SKM-1 treated with dmso at 0.1 percent for 144 hours (cell line): ENCODE measurements around the gene TIFAB.

Experiments
- DNase-seq: peaks from one replicate; lab custom pipeline; 2025; ENCODE audit not compliant: unreplicated experiment; lab: John Stamatoyannopoulos, UW

The TIFAB gene

GRCh38 chr5:135482381-135482933, 30.3 kb upstream of the TIFAB start:
- DNase-seq: peak; percentile 78

DNA sequence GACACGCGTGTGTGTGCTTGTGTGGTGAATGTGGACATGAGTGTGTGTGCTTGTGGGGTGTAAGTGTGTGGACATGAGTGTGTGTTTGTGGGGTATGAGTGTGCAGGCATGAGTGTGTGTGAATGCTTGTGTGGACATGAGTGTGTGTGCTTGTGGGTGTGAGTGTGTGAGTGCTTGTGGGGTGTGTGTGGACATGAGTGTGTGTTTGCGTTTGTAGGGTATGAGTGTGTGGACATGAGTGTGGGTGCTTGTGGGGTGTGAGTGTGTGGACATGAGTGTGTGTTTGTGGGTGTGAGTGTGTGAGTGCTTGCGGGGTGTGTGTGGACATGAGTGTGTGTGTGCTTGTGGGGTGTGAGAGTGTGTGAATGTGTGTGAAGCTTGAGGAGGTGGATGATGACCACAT, 29.8 kb upstream of the TIFAB start:
- no peak for DNase-seq

GRCh38 chr5:135481387-135481786, 29.2 kb upstream of the TIFAB start:
- DNase-seq: peak; percentile 92

DNA sequence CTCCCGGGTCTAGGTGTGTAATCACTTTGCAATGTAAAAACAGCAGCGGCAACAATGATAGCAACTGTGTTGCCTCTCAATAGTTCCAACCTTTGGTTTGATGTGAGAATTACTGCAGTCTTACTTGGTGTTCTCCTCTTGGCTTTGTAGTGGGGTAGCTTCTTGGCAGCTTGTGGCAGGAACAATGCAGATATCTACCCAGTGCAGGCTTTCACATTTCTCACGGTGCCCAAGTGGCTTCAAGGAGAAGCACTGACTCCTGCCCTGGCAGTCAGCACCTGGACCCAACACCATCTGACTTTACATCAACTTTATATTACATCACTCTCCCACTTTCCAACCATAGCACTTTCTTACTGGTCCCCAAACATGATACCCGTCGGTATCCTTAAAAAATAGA, 28.4 kb upstream of the TIFAB start:
- no peak for DNase-seq

- no peak for DNase-seq
These were observed 26.8 kb upstream of the TIFAB start for GRCh38 chr5:135478938-135479337.

GRCh38 chr5:135477613-135478066, 25.5 kb upstream of the TIFAB start:
- no peak for DNase-seq

DNA sequence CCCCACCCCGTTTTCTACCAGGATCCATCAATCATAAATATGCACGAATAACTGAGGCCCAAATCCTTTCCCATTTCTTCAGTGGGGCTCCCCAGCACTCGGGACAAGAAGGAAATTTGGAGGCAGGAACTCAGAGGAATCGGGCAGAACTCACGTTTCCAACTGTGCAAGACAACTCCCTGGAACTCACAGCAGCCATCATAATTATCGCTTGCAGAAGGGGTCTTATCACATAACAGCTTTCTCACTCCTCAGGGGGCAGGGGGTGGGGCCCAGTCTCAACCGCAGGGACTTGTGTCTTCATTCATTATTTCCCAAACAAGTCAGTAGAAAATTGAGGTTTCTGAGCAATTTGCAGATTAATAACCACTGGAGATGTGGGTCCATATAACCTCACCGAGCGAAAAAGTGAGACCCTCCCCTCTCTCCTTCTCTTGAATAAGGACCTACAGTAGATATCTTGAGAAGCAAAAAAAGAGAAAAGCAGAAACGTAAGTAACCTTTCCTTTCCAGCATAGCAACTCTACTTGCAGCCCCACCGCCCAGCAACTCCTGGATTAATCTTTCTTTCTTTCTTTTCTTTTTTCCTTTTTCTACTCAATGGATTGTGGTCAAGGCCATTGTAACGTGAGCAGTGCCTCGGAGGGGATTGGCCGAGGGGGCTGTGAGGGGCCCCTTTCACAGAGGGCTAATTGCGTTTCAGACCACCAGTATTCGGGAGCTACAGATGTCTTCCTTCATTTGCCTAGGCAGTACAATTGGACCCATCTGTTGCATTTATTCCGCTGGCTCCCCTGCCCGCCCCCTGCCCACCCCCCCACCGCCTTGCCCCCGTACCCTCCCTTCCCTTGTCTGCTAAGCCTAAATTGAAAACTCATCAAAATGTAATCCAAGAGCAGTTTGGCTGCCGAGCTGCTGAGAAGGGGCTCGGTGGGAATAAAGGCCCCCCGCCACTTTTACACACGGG, 24.7 kb upstream of the TIFAB start:
- DNase-seq: no peak

DNA sequence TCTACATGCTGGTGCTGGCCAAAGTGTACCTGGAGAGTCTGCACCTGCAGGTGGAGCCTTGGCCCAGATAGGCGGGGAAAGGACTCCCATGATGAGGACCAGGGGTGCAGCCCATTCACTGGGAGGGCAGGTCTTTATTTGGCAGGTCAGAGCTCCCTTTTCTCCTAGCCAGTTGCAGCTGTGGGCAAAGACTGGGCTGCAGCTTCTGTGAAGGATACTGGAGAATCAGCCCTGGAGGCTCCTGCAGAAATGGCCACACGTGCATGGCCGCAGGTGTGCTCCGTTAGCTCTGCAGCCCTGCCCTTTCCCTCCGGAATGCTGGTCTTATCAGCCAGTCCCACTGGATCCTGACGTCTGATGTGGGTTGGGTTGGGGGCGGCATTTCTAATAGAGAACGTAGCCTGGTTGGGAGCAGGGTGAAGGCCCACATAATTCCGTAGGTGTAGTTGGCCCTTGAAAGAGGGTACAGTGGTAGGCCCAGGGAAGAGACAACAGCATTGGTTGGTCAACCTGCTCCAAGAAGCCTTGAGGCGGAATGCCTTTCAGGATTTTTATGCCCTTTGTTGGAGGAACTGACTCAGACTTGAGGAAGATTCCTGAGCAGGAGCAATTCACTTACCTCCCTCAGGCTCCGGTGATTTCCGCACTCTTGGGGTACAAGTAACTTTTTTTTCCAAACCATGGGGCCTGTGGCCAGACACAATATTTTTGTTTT, 22.0 kb upstream of the TIFAB start:
- DNase-seq: no peak

GRCh38 chr5:135472141-135472540, 20.0 kb upstream of the TIFAB start:
- DNase-seq: no peak

GRCh38 chr5:135471726-135472125, 19.6 kb upstream of the TIFAB start:
- DNase-seq: no peak

DNA sequence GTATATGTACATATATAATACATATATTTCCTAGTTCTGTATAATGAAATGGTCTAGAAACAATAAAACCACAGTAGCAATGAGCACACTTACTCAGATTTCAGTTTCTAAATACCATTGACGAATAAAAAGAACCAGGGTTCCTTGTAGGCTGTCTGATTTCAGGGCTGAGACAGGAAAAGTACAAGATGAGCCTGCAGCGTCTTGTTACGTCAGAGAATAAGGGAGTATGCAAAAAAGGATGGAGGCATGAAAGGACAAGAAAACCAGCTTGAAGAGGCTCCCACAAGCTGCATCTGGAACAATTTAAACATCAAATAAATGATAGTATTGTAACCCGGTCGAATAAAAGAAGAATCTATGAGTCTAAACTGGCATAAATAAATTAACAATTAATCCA, 17.8 kb upstream of the TIFAB start:
- no peak for DNase-seq

DNA sequence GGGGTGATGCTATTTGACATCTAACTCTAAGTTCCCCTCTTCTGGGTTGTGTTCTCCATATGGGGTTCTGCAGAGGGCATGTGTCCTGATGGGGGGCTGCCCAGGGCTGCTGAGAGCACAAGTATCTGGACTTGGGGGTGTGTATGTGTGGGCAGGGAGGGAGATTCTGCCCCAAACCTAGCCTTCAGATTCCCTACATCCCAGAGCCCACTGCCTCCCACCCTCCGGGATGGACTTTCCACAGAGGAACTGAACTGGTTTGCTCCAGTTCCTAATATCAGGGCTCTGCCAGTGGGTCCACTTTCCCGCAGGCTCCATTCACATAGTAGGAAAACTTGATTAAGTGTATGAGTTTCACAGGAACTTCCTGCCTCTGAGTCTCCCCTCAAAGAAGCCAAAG, 16.4 kb upstream of the TIFAB start:
- DNase-seq: no peak

DNA sequence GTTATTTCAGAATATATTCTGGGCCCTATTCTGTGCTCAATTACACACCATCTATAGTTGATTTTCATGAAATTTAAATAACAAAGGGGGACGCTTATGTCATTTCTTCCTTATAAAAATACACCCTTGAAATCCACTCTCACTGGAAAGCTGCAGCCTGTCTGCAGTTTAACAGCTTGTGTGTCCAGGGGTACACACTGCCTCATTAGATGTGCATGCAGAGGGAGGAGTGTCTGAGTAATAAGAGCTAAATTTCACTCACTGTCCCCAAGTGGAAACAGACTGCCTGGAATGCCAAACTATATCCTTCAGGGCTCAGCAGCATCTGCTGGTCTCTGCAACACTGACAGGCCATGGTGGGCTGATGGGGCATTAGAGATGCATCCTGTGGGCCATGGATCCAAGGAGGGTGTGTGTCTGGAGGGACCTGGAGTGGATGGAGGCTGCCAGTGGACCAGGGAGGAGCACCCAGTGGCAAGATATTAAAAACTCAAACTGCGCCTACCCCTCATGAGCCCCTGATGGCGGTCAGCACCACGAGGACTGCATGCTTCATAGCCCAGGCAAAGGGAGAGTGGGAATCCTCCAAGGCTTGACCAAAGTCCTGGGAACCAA, 15.8 kb upstream of the TIFAB start:
- no peak for DNase-seq

GRCh38 chr5:135467051-135467625, 15.0 kb upstream of the TIFAB start:
- DNase-seq: no peak

GRCh38 chr5:135466178-135467050, 14.3 kb upstream of the TIFAB start:
- DNase-seq: peak; percentile 70

GRCh38 chr5:135465391-135466122, 13.4 kb upstream of the TIFAB start:
- DNase-seq: no peak

DNA sequence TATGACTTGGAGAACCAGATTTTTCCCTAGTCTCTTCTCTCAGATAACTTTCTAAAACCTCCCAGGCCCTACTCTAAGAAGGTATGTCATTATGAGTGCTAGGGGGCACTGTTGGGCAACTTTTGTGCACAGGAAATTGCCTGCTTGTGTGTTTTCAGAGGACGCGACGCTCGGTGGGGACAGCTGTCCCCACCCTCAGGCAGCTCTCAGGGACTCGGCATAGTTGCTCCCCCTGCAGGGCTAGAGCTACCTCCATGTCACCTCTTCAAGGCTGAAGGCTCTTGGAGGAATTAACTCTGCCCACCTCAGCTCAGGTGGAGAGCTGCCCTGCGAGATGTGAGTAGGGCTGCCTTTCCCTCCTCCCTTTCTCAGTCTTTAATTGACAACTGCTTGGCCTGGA, 10.2 kb upstream of the TIFAB start:
- peak; percentile 87 for DNase-seq

DNA sequence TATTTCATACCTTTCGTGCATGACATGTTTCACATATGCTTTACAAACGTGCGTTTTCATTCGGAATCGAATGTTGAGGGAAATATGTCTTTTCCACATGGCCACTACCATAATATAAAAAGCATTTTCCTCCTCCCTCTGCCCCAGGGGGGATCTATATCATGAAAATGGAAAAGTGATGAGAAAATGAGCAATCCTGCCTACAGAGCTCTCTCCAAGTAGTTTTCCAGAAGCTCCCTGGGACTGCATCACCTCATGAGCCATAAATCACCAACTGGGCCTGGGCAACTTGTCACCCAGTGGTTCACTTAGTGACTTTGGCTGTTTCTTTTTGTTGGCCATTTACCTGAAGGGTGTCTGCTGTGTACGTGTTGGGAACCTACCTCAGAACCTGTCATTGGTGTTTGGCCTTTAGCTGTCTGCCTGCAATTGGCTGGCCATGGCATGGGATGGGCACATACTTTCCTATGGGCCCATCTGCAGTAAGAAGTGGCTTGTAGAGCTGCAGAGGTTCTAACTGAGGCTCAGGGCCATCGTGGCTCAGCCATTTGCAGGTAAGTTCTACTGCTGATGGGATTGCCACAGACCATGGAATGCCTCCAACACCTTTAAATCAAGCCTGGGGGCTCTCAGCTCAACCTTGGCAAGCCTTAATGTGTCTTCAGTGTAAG, 9.5 kb upstream of the TIFAB start:
- no peak for DNase-seq
